GM12892 (cell line): ENCODE results near the gene NFATC2.

Experiments used
- DNase-seq: peaks from one replicate; pipeline ENCODE4 v3.0.0; 2011; ENCODE audit not compliant: insufficient read length
- FAIRE-seq: peaks from 2 replicates; lab custom pipeline; 2011; peaks lifted over from hg19 to GRCh38; lab: Jason Lieb, UNC
- POLR2A ChIP-seq: IDR thresholded peaks from 2 replicates; pipeline ENCODE4 v1.6.1; 2011; ENCODE audit warnings: low read depth, low read length, control low read depth
- POLR2AphosphoS5 ChIP-seq: IDR thresholded peaks from 2 replicates; pipeline ENCODE4 v1.6.1; 2011; ENCODE audit warnings: low read depth, low read length, control low read depth
- TAF1 ChIP-seq: IDR thresholded peaks from 2 replicates; pipeline ENCODE4 v1.6.1; 2011; ENCODE audit warnings: low read depth, mild to moderate bottlenecking, control low read depth, low read length, borderline replicate concordance

NFATC2 gene

GRCh38 chr20:51565298-51566144 is 23.0 kb upstream of the NFATC2 start:
- no peak for DNase-seq
- TF ChIP-seq POLR2A (no peak), TAF1 (no peak), POLR2AphosphoS5 (no peak)
- FAIRE-seq: no peak

- DNase-seq (no peak), FAIRE-seq (no peak)
- TF ChIP-seq TAF1 (no peak), POLR2AphosphoS5 (no peak), POLR2A (no peak)
These were observed 21.2 kb upstream of the NFATC2 start for GRCh38 chr20:51563486-51564332.

- DNase-seq (no peak), FAIRE-seq (no peak)
- TF ChIP-seq POLR2AphosphoS5 (no peak), POLR2A (no peak)
These were observed 20.6 kb upstream of the NFATC2 start for GRCh38 chr20:51563174-51563485.

- TF ChIP-seq POLR2A (no peak), TAF1 (no peak), POLR2AphosphoS5 (no peak)
- peak; percentile 34 for DNase-seq
- FAIRE-seq: no peak
These were observed 20.0 kb upstream of the NFATC2 start for GRCh38 chr20:51562332-51563173.

- no peak for FAIRE-seq
- TF ChIP-seq POLR2A: no peak
- no peak for TF ChIP-seq POLR2AphosphoS5
- TF ChIP-seq TAF1: no peak
- no peak for DNase-seq
These were observed 19.5 kb upstream of the NFATC2 start for GRCh38 chr20:51562027-51562331.

GRCh38 chr20:51560550-51561307 is 18.2 kb upstream of the NFATC2 start:
- FAIRE-seq (no peak), DNase-seq (no peak)
- TF ChIP-seq POLR2AphosphoS5 (no peak), POLR2A (no peak), TAF1 (no peak)

GRCh38 chr20:51560042-51560441 is 17.5 kb upstream of the NFATC2 start:
- TF ChIP-seq TAF1: no peak
- TF ChIP-seq POLR2AphosphoS5: no peak
- no peak for TF ChIP-seq POLR2A
- FAIRE-seq (no peak), DNase-seq (no peak)

GRCh38 chr20:51554538-51555165 is 12.1 kb upstream of the NFATC2 start:
- FAIRE-seq (no peak), DNase-seq (no peak)

GRCh38 chr20:51553897-51554486 is 11.5 kb upstream of the NFATC2 start:
- no peak for TF ChIP-seq POLR2A
- no peak for TF ChIP-seq TAF1
- FAIRE-seq: no peak
- DNase-seq: no peak

More at GRCh38 chr20:51554538-51555165, 12.1 kb upstream of the NFATC2 start:
- TF ChIP-seq POLR2AphosphoS5 (no peak), POLR2A (no peak), TAF1 (no peak)

GRCh38 chr20:51551186-51551585 is 8.7 kb upstream of the NFATC2 start:
- FAIRE-seq (no peak), DNase-seq (no peak)
- TF ChIP-seq TAF1 (no peak), POLR2A (no peak)
